Esophagus squamous epithelium (tissue), 5 donors: ENCODE results near the gene KHNYN. TPM values are rescaled to one million over a fixed set of nuclear protein-coding genes. Genes with fewer than 3 reads are reported as not detected.

Source experiments
- DNase-seq: peaks from one replicate; lab custom pipeline; 2025; lab: John Stamatoyannopoulos, UW
- H3K27ac ChIP-seq, 4 donors: fragments of 200-600 bp; sonication (generic); one replicate each; pipeline ENCODE4 v1.5.1; 2016 to 2019; ENCODE audit warnings: mild to moderate bottlenecking in 1 of 4
- H3K27me3 ChIP-seq, 4 donors: fragments of 200-600 bp; sonication (generic); 1 replicate in 3 of 4; 2 replicates in 1 of 4; pipeline versions ENCODE4 v1.5.1 to v1.6.0; 2017 to 2021; ENCODE audit warnings: antibody characterized with exemption in 1 of 4
- H3K36me3 ChIP-seq, 3 donors: fragments of 200-600 bp; sonication (generic); one replicate each; pipeline ENCODE4 v1.5.1; 2016 to 2019
- H3K4me1 ChIP-seq, 3 donors: fragments of 200-600 bp; sonication (generic); one replicate each; pipeline ENCODE4 v1.5.1; 2017 to 2019
- H3K4me3 ChIP-seq, 4 donors: fragments of 200-600 bp; sonication (generic); 1 replicate in 3 of 4; 2 replicates in 1 of 4; pipeline ENCODE4 v1.5.1; 2016 to 2019; ENCODE audit warnings: mild to moderate bottlenecking in 2 of 4, moderate library complexity in 1 of 4
- H3K9me3 ChIP-seq, 3 donors: fragments of 200-600 bp; sonication (generic); one replicate each; pipeline ENCODE4 v1.5.1; 2016 to 2019
- CTCF ChIP-seq, 6 experiments: fragments of 450-650 bp in 4 of 6; fragments of 200-600 bp in 2 of 6; sonication (generic) in 2 of 6; IDR thresholded peaks; one replicate each; pipeline ENCODE4 v1.5.1; 2016 to 2019; ENCODE audit warnings: antibody characterized with exemption in 6 of 6, mild to moderate bottlenecking in 4 of 6, moderate library complexity in 4 of 6
- POLR2A ChIP-seq, 4 donors: fragments of 450-650 bp; IDR thresholded peaks; one replicate each; pipeline ENCODE4 v1.6.1; 2017; ENCODE audit warnings: antibody characterized with exemption in 4 of 4, mild to moderate bottlenecking in 4 of 4, moderate library complexity in 3 of 4
- WGBS, 2 donors: methylation state at CpG; one replicate each; pipeline ENCODE4 v1.1.5; 2018; 5-methylcytosine and 5-hydroxymethylcytosine counted together
- intact Hi-C: fragments of 100-400 bp; cut with DNase I; formaldehyde crosslinking; loops from one replicate; pipeline ENCODE4 v1.15.0; 2022
- total RNA-seq, 4 donors: library from RNA; depleted of rRNA; stranded (reverse); fragments of >200 nt; gene quantifications; one replicate each; pipeline ENCODE4 v1.1.0, GENCODE V29; 2016
- donor health status: DM: yes; HTN: yes; CAD: no.

KHNYN gene
- total RNA-seq, 4 donors from 2014 or later = 35.6 to 68.9 (median 42.9) TPM

GRCh38 chr14:24398293-24398652, 31.5 kb upstream of the KHNYN start:
- intact Hi-C loops = no loop called here
- no peak for DNase-seq
- Histone ChIP-seq H3K4me3 (peak overlapping the region; percentile 57 to 77 (median 69)), H3K27me3 (no peaks in the 10 kb centered on the region), H3K27ac (peak overlapping the region; percentile 83 to 91 (median 88)), H3K9me3 (no peaks in the 10 kb centered on the region), H3K4me1 (peaks cover 48 to 90% (median 50%) of the 10 kb centered on the region in 3 donors), H3K36me3 (peaks cover 0 to 7% (median 0%) of the 10 kb centered on the region in 3 donors)
- TF ChIP-seq CTCF (IDR thresholded peaks at IDR 0.05) = no peak
- TF ChIP-seq POLR2A (IDR thresholded peaks at IDR 0.05) = no peak
- 15 to 21% methylated on average over 2 to 4 of the region's 7 CpGs for WGBS, 2 donors

- 2 to 17% methylated on average over 1 to 18 of the region's 57 CpGs for WGBS, 2 donors
- Histone ChIP-seq H3K27me3 (no peaks in the 10 kb centered on the region), H3K9me3 (no peaks in the 10 kb centered on the region), H3K4me1 (peaks cover 48 to 90% (median 56%) of the 10 kb centered on the region in 3 donors), H3K4me3 (peak within 1 kb of the TSS; percentile 57 to 77 (median 69)), H3K27ac (peak within 1 kb of the TSS; percentile 83 to 91 (median 88)), H3K36me3 (peaks cover 0 to 7% (median 0%) of the 10 kb centered on the region in 3 donors)
- intact Hi-C loops = no loop called here
- peak in 1 of 4 donors; percentile 10 for TF ChIP-seq POLR2A (IDR thresholded peaks at IDR 0.05)
- no peak for TF ChIP-seq CTCF (IDR thresholded peaks at IDR 0.05)
- DNase-seq = no peak
Measured at GRCh38 chr14:24398653-24399446, 30.9 kb upstream of the KHNYN start, which contains the start of gene NYNRIN. Gene NYNRIN (plus strand): TSS chr14:24399003. CDS start chr14:24399247, 244 bp downstream.

GRCh38 chr14:24399447-24399822, 30.3 kb upstream of the KHNYN start:
- Histone ChIP-seq H3K4me3 (peak overlapping the region; percentile 57 to 77 (median 69)), H3K27ac (peak overlapping the region; percentile 83 to 91 (median 88)), H3K27me3 (no peaks in the 10 kb centered on the region), H3K9me3 (no peaks in the 10 kb centered on the region), H3K36me3 (peaks cover 0 to 9% (median 0%) of the 10 kb centered on the region in 3 donors), H3K4me1 (peaks cover 48 to 92% (median 57%) of the 10 kb centered on the region in 3 donors)
- intact Hi-C loops = no loop called here
- DNase-seq = no peak
- TF ChIP-seq POLR2A (IDR thresholded peaks at IDR 0.05) = no peak
- TF ChIP-seq CTCF (IDR thresholded peaks at IDR 0.05) = no peak
- 6 to 24% methylated on average over 7 to 8 of the region's 8 CpGs for WGBS, 2 donors

GRCh38 chr14:24399999-24400718, 29.6 kb upstream of the KHNYN start:
- Histone ChIP-seq H3K27me3 (no peaks in the 10 kb centered on the region), H3K27ac (peak overlapping the region; percentile 83 to 91 (median 88)), H3K36me3 (peaks cover 0 to 12% (median 0%) of the 10 kb centered on the region in 3 donors), H3K4me1 (peaks cover 48 to 99% (median 57%) of the 10 kb centered on the region in 3 donors), H3K9me3 (no peaks in the 10 kb centered on the region), H3K4me3 (peak overlapping the region; percentile 57 to 77 (median 69))
- intact Hi-C loops = no loop called here
- TF ChIP-seq CTCF (IDR thresholded peaks at IDR 0.05) = no peak
- TF ChIP-seq POLR2A (IDR thresholded peaks at IDR 0.05) = no peak
- no peak for DNase-seq
- 66 to 67% methylated on average over 3 to 4 of the region's 4 CpGs for WGBS, 2 donors
